Activated gamma-delta T cell treated with anti-CD3 and anti-CD28 coated beads, Interleukin-2, amount 50 U/mL, for 16 hours (primary cell): Measurements from ENCODE around the gene CCDC178.
"Not testable (repeated sequence)": the region's sequence is repeated elsewhere in the genome, so short reads cannot be mapped to it uniquely, and the experiment has no call there.

ENCODE experiments used
- DNase-seq: peaks from one replicate; pipeline ENCODE4 v3.0.0-alpha.2; 2020; ENCODE audit warnings: low read depth

CCDC178 gene

GRCh38 chr18:33440060-33441043 lies at the start of gene CCDC178:
TSS of gene CCDC178 (minus strand) at chr18:33440721. CDS start at chr18:33412088, 28,633 bp downstream.
- DNase-seq = no peak

GRCh38 chr18:33483908-33484307 lies 43.4 kb upstream of the CCDC178 start:
- DNase-seq = no peak

DNA sequence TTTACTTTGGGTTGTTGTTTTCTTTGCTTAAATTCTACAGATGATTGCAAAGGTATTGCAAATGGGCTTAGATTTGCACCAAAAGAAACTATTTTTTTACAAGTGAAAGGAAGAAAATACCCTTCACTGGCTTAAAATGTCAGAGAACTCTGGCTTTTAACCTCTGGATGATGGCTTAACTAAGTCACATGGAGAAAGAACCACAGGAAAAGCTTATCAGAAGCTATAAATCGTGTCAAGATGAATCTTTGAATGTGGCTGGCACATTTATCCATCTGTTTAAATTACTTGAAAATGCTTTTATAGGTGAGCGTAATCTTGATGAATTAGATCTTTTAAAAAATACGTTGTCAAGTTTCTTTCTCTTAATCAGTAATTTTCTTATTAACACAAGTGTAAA lies 32.0 kb upstream of the CCDC178 start:
- DNase-seq = no peak

DNA sequence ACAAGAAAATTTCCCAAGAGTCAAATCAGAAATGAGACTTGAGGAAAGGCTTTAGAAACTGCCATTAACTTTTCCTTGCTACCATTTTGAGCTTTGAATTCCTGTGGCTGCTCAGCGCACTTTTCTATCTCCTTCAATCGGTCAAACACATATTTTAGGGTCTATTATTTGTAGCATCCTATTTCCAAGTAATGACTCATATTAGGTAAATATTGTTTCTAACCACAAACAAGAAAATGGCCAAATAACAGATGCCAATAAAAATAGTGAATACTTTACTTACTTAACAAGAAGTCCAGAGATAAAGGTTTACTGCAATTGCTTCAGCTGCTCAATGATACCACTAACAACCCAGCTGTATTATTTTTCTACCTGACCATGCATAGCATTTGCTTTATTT lies 29.7 kb upstream of the CCDC178 start:
- DNase-seq = no peak

- DNase-seq = no peak
Measured at GRCh38 chr18:33469699-33470098, 29.2 kb upstream of the CCDC178 start.

DNA sequence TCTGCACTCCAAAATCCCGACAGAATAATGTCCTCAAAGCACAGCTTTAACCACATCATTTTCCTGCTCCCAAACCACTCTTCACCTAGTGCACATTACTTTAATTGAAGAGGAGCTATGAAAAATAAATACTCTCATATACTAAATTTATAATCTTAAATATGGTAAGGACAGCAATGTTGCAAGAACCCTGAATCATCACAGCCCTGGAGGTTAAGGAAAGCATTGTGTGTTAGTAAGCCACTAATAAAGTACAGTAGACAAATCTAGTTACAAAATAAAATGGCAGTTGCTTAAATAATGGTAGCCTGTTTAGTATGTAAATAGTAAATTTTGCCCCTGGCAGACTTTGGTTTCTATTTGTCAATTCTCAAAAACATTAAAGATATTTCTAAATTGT lies 27.0 kb upstream of the CCDC178 start:
- DNase-seq = no peak

- no peak for DNase-seq
Measured at GRCh38 chr18:33466822-33467221, 26.3 kb upstream of the CCDC178 start.

DNA sequence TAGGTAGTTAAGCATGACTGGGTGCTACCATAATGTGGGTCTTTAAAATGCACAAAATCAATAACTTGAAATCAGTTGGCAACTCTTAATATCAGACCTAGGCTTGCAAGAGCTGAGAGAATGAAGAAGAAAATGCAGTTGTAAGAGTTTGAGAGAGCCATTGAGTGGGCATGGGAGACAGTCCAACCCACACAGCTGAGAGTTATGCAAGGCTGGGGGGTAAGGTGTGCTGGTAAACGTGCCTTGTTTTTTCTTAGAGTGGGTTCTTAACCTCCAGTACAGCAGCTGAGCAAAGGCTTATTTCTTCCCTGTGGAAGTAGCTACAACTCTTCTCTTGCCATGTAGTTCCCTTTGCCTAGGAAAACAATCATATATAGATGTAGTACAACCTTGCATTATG lies 20.2 kb upstream of the CCDC178 start:
- no peak for DNase-seq

DNA sequence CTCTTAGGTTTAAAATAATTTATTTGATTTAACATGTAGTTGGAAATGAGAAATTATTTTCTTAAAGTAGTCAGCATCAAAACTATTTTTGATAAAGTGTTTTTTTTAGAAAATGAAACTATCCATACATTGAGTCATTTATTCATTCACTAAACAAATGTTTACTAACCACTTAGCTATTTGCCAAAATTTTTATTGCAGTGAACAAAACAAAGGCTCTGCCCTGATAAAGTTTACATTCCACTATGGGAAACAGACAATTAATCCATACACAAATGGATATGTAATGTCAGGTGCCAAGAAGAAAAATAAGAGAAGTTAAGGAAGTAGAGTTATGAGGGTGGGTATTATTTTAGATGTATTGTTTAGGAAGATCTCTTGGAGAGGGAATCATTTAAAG lies 19.1 kb upstream of the CCDC178 start:
- no peak for DNase-seq

GRCh38 chr18:33446604-33447003 lies 6.1 kb upstream of the CCDC178 start:
- no peak for DNase-seq

- no peak for DNase-seq
Measured at GRCh38 chr18:33444709-33445108, 4.2 kb upstream of the CCDC178 start.

GRCh38 chr18:33432857-33433256 lies 7.7 kb downstream of the CCDC178 start:
- DNase-seq = no peak

DNA sequence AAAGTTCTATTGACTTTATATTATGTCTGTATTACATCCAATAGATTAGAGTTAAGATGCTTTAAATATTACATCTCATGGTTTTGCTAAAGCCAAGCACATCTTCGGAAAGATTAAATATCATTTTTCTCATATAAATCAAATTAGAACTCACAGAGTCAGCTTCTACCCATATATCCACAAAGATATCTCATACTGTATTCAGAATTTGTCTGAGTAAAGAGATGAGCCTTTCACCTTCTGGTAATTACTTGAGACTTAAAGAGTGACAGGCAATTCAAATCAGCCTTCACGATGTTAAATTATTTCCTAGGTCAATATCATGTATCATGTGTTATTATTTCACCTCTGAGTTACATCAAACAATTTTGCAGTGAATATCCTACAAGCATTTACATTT lies 13.0 kb downstream of the CCDC178 start:
- DNase-seq = no peak

DNA sequence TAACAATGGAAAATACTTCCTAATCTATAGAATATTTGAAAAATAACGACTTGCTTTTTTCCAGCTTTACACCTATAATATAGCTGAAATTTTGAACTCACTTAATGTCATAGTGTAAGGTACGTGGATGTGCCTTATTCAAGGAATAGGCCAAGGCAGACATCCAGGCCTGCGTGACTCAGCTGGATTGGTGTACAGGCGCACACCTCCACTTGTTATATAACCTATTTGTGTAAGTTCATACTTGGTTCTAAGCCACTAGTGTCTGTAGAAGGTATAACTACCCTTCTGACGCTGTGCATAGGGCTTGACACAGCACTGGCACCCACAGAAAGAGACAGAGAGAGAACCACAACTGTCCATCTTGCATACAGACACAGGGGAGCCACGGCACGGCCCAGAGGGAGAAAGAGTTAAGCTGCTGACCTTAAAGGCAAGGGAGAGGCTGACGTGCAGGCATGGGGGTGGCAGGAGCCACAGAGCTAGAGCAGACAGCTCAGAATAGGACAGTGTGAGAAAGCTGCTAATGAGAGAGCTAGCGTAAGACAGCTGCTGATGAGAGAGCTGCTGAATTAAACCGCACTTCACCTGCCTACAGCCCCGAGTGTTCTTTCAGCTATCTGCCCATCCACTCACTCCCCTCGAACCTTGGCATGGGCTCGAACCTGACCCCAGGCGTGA lies 16.1 kb downstream of the CCDC178 start:
- DNase-seq = no peak

DNA sequence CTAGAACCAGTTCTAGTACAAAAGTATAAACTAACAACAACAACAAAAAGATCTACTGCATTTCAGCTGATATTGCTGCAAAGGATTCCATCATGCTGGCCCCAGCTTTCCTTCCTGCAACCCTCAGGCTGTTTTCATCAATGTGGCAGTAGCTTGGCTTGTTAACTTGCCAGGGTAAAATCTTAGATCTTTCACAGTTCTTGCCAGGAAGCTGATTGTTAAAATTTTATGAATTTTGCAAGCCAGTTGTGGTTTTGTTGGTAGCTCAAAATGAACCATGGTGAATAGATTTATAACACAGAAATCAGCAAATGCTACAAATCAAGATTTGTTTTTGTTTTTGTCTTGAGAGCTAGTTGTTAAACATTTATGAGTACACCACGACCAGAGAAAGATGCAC lies 19.3 kb downstream of the CCDC178 start:
- DNase-seq = no peak

DNA sequence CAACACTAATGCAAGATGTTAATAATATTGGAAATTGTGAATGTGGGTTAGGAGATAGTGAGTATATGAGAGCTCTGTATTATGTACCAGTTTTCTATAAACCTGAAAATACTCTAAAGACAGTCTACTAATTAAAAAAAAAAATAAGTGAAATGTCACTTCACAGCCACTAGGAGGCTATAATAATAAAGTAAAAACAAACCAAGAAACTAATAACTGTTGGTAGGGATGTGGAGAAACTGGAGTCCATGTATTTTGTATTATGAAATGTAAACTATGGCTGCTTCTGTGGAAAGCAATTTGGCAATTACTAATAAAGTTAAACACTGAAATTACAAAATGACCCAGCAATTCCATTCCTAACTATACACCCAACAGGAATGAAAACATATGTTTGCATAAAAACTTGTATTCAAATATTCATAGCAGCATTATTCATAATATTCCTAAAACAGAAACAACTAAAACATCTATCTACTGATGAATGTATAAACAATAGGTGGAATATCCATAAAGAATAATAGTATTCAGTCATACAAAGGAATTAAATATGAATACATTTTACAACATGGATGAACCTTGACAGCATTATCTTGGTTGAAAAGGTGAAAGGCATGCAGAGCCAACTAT lies 36.2 kb downstream of the CCDC178 start:
- no peak for DNase-seq

- not testable (repeated sequence) for DNase-seq
Measured at GRCh38 chr18:33398939-33399338, 41.6 kb downstream of the CCDC178 start.

GRCh38 chr18:33375829-33376228 lies 64.7 kb downstream of the CCDC178 start:
- DNase-seq = no peak

DNA sequence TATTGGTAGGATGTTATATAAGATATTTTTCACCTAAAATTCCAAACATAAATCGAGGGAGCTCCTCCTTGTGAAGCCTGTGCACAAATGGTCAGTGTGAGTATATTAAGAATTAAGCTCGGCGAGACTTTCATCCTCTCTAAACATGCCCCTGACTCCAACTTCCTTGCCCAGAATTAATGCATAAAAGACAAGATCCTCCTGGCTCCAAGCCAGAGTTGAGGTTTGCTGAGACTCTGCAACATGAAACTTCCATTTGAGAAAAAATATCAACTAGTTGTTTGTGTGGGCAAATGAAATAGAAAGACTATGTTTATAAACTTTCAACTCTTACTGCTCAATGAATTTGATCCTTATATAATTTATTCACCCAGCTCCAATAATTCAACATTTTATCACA lies 68.1 kb downstream of the CCDC178 start:
- DNase-seq = no peak

GRCh38 chr18:33369711-33370449 lies 70.6 kb downstream of the CCDC178 start:
- no peak for DNase-seq

DNA sequence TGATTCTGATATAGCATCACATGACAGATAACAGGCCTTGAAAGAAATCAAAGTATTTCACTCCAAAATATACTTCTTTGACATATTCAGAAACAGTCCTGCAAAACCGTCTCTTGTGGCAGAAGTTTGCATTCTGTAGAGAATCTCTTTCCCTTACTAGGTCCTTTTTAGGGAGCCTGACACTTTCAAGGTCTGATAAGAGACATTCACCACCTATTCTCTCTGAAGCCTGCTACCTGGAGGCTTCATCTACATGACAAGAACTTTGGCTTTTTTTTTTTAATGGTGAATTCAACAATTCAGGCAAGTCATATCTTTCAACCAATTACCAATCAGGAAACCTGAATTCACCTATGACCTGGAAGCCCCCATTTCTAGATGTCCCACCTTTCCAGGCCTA lies 83.8 kb downstream of the CCDC178 start:
- DNase-seq = no peak

- DNase-seq = no peak
Measured at GRCh38 chr18:33355756-33356155, 84.8 kb downstream of the CCDC178 start.
